ENCODE data around the gene GSTA3. TPM values are rescaled to one million over a fixed set of nuclear protein-coding genes. Genes with fewer than 3 reads are reported as not detected.
"Not testable (repeated sequence)": the region's sequence is repeated elsewhere in the genome, so short reads cannot be mapped to it uniquely, and the experiment has no call there.

GSTA3 gene
- total RNA-seq, 1 experiment from 2014 or later, result not detected

DNA sequence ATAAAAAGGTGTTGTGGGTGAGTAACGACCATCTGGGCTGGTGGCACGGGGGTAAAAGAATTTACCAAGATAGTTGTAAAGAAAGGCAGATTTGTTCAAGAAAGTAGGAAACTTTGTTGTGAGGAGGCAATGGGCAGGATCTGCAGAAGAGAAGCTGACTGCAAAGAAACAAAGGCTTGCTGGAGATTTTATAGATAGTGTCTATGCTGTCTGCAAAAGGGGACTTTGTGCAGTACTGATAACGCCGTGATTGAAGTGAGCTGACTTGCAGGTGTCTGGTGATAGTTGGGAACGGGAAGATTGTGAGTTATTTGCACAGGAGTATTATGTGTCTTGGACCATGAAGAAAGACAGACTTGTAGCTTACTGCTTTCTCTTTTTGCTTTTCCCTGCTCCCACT is 36.8 kb upstream of the GSTA3 start:
- no TSS peak for BruUV-seq (replicated peaks)
- Histone ChIP-seq H3K27me3 (ENCODE audit: control insufficient read depth, insufficient read depth, low read length) (peaks cover 4% of the 10 kb centered on the region; the same call in 1 of the 2 replicates), H3K9me3 (ENCODE audit: control insufficient read depth, insufficient read depth, low read depth, low read length) (no peaks in the 10 kb centered on the region), H3K4me1 (ENCODE audit: control insufficient read depth, insufficient read depth, low read length) (no peaks in the 10 kb centered on the region), H3K27ac (ENCODE audit: low read length) (no peak overlapping the region), H3K36me3 (ENCODE audit: control insufficient read depth, insufficient read depth, low read length) (no peaks in the 10 kb centered on the region), H3K4me3 (ENCODE audit: low read depth in 2 of 2, low read length in 2 of 2) (no peak overlapping the region)
- in situ Hi-C loops (cut with HindIII; ENCODE audit: low pct_unique_long_range_greater_than_20kb, low sequenced_read_pairs) (no loop called here), intact Hi-C loops (cut with micrococcal nuclease; ENCODE audit: unreplicated experiment) (no loop called here)
- ATAC-seq, result no peak
- DNase-seq (ENCODE audit: low read depth, low spot score), result no peak
- POLR2A ChIA-PET, result no interaction called here
- TF ChIP-seq TCF7L2 (IDR thresholded peaks at IDR 0.05; ENCODE audit: low read depth, low read length) (no peak), SIN3A (IDR thresholded peaks at IDR 0.05; ENCODE audit: borderline replicate concordance, insufficient read depth, low read depth, low read length) (no peak)
- TF ChIP-seq, protein P1, sequence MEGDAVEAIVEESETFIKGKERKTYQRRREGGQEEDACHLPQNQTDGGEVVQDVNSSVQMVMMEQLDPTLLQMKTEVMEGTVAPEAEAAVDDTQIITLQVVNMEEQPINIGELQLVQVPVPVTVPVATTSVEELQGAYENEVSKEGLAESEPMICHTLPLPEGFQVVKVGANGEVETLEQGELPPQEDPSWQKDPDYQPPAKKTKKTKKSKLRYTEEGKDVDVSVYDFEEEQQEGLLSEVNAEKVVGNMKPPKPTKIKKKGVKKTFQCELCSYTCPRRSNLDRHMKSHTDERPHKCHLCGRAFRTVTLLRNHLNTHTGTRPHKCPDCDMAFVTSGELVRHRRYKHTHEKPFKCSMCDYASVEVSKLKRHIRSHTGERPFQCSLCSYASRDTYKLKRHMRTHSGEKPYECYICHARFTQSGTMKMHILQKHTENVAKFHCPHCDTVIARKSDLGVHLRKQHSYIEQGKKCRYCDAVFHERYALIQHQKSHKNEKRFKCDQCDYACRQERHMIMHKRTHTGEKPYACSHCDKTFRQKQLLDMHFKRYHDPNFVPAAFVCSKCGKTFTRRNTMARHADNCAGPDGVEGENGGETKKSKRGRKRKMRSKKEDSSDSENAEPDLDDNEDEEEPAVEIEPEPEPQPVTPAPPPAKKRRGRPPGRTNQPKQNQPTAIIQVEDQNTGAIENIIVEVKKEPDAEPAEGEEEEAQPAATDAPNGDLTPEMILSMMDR (IDR thresholded peaks at IDR 0.05), result no peak
- CTCF ChIA-PET, result no interaction called here

DNA sequence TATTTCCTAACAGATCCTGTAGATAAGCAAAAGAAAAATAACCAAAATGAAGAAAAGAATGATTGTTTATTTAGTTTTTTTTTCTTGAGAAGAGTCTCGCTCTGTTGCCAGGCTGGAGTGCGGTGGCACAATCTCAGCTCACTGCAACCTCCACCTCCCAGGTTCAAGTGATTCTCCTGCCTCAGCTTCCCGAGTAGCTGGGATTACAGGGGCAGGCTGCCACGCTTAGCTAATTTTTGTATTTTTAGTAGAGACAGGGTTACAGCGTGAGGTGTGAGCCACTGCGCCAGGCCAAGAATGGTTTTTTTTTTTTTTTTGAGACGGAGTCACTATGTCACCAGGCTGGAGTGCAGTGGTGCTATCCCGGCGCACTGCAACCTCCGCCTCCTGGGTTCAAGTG is 33.3 kb upstream of the GSTA3 start:
- DNase-seq (ENCODE audit: low read depth, low spot score); POLR2A ChIA-PET; ATAC-seq; H3K4me1 ChIP-seq (ENCODE audit: control insufficient read depth, insufficient read depth, low read length); H3K36me3 ChIP-seq (ENCODE audit: control insufficient read depth, insufficient read depth, low read length); H3K27ac ChIP-seq (ENCODE audit: low read length); BruUV-seq (replicated peaks); CTCF ChIA-PET; intact Hi-C loops (cut with micrococcal nuclease; ENCODE audit: unreplicated experiment); H3K9me3 ChIP-seq (ENCODE audit: control insufficient read depth, insufficient read depth, low read depth, low read length); in situ Hi-C loops (cut with HindIII; ENCODE audit: low pct_unique_long_range_greater_than_20kb, low sequenced_read_pairs); H3K27me3 ChIP-seq (ENCODE audit: control insufficient read depth, insufficient read depth, low read length); H3K4me3 ChIP-seq (ENCODE audit: low read depth in 2 of 2, low read length in 2 of 2): not testable (repeated sequence)

DNA sequence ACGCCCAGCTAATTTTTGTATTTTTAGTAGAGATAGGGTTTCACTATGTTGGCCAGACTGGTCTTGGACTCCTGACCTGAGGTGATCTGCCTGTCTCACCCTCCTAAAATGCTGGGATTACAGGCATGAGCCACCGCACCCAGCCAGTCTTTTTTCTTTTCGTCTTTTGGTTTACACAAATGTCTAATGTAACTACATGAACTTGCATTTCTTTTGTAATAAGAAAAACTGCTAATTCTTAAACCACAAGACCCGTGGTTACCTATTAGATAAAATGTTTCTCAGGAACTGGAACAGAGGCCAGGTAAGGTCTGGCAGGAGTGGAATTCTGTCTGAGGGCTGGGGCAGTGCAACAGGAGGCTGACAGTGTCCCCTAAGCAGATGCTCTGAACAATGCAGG is 32.7 kb upstream of the GSTA3 start:
- H3K9me3 ChIP-seq (ENCODE audit: control insufficient read depth, insufficient read depth, low read depth, low read length), result no peaks in the 10 kb centered on the region
- no peak for ATAC-seq
- intact Hi-C loops (cut with micrococcal nuclease; ENCODE audit: unreplicated experiment) (no loop called here), in situ Hi-C loops (cut with HindIII; ENCODE audit: low pct_unique_long_range_greater_than_20kb, low sequenced_read_pairs) (no loop called here)
- BruUV-seq (replicated peaks), result no TSS peak
- no peak overlapping the region for H3K4me3 ChIP-seq (ENCODE audit: low read depth in 2 of 2, low read length in 2 of 2)
- POLR2A ChIA-PET, result no interaction called here
- H3K4me1 ChIP-seq (ENCODE audit: control insufficient read depth, insufficient read depth, low read length), result no peaks in the 10 kb centered on the region
- DNase-seq (ENCODE audit: low read depth, low spot score), result no peak
- no peaks in the 10 kb centered on the region for H3K36me3 ChIP-seq (ENCODE audit: control insufficient read depth, insufficient read depth, low read length)
- TF ChIP-seq, protein P1 (IDR thresholded peaks at IDR 0.05), result no peak
- TF ChIP-seq SIN3A (IDR thresholded peaks at IDR 0.05; ENCODE audit: borderline replicate concordance, insufficient read depth, low read depth, low read length), result no peak
- TF ChIP-seq, protein P2, sequence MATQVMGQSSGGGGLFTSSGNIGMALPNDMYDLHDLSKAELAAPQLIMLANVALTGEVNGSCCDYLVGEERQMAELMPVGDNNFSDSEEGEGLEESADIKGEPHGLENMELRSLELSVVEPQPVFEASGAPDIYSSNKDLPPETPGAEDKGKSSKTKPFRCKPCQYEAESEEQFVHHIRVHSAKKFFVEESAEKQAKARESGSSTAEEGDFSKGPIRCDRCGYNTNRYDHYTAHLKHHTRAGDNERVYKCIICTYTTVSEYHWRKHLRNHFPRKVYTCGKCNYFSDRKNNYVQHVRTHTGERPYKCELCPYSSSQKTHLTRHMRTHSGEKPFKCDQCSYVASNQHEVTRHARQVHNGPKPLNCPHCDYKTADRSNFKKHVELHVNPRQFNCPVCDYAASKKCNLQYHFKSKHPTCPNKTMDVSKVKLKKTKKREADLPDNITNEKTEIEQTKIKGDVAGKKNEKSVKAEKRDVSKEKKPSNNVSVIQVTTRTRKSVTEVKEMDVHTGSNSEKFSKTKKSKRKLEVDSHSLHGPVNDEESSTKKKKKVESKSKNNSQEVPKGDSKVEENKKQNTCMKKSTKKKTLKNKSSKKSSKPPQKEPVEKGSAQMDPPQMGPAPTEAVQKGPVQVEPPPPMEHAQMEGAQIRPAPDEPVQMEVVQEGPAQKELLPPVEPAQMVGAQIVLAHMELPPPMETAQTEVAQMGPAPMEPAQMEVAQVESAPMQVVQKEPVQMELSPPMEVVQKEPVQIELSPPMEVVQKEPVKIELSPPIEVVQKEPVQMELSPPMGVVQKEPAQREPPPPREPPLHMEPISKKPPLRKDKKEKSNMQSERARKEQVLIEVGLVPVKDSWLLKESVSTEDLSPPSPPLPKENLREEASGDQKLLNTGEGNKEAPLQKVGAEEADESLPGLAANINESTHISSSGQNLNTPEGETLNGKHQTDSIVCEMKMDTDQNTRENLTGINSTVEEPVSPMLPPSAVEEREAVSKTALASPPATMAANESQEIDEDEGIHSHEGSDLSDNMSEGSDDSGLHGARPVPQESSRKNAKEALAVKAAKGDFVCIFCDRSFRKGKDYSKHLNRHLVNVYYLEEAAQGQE (IDR thresholded peaks at IDR 0.05; ENCODE audit: insufficient read depth in 1 of 2, low read depth in 2 of 2, low read length in 1 of 2), result no peak
- TF ChIP-seq POLR2AphosphoS5 (IDR thresholded peaks at IDR 0.05; ENCODE audit: low read depth, low read length), result no peak
- TF ChIP-seq TCF7L2 (IDR thresholded peaks at IDR 0.05; ENCODE audit: low read depth, low read length), result no peak
- no peak overlapping the region for H3K27ac ChIP-seq (ENCODE audit: low read length)
- peaks cover 2% of the 10 kb centered on the region; the same call in 1 of the 2 replicates for H3K27me3 ChIP-seq (ENCODE audit: control insufficient read depth, insufficient read depth, low read length)
- CTCF ChIA-PET, result no interaction called here
